ENCODE measurements around the gene ZBTB48. TPM values are rescaled to one million over a fixed set of nuclear protein-coding genes. Genes with fewer than 3 reads are reported as not detected.
A peak's percentile ranks its signal among the peaks of the same experiment; 100 is the strongest.

The ZBTB48 gene
- total RNA-seq, 2 donors from 2014 or later: 41.3 to 51.0 TPM

DNA sequence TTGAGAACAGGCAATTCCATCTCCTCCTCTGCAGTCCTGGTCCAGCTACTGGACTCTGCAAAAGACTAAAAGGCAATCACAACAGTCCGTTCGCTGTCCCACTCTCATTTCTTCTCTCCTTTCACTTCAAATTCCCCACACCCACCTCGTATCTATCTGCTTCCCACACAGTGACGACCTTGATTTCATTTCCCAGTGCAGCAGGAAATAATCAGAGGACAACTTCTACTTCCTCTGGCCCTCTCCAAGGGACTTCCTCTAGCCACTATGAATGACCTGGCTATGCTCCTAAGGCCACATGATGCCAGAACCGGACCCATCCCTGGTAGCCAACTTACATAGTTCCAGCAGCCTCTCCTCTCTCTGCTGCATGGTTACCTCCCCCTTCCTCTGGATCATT lies 33.5 kb upstream of the ZBTB48 start:
- Histone ChIP-seq H3K27ac (no peak overlapping the region), H3K4me1 (replicated peaks) (no peaks in the 10 kb centered on the region), H3K4me3 (no peak overlapping the region), H3K9me3 (no peaks in the 10 kb centered on the region), H3K27me3 (replicated peaks; ENCODE audit: insufficient read depth) (no peaks in the 10 kb centered on the region), H3K36me3 (no peaks in the 10 kb centered on the region)
- DNase-seq (ENCODE audit: low spot score): no peak
- 78% methylated on average over 5 of the region's 5 CpGs for WGBS
- intact Hi-C loops (cut with DNase I): no loop called here
- TF ChIP-seq POLR2AphosphoS5 (IDR thresholded peaks at IDR 0.05): no peak
- no peak for TF ChIP-seq CTCF (IDR thresholded peaks at IDR 0.05)
- no peak for TF ChIP-seq POLR2A (IDR thresholded peaks at IDR 0.05)

- intact Hi-C loops (cut with DNase I): no loop called here
- Histone ChIP-seq H3K9me3 (no peaks in the 10 kb centered on the region), H3K27ac (no peak overlapping the region), H3K4me1 (replicated peaks) (no peaks in the 10 kb centered on the region), H3K27me3 (replicated peaks; ENCODE audit: insufficient read depth) (no peaks in the 10 kb centered on the region), H3K4me3 (no peak overlapping the region), H3K36me3 (no peaks in the 10 kb centered on the region)
- 54% methylated on average over 4 of the region's 4 CpGs for WGBS
- no peak for TF ChIP-seq POLR2A (IDR thresholded peaks at IDR 0.05)
- no peak for TF ChIP-seq POLR2AphosphoS5 (IDR thresholded peaks at IDR 0.05)
- TF ChIP-seq CTCF (IDR thresholded peaks at IDR 0.05): no peak
- DNase-seq (ENCODE audit: low spot score): no peak
Measured at GRCh38 chr1:6547301-6547700, 32.5 kb upstream of the ZBTB48 start.

GRCh38 chr1:6554031-6554906 lies 25.5 kb upstream of the ZBTB48 start, which contains the start of gene NOL9:
NOL9 (minus strand) TSS chr1:6554513; CDS start chr1:6554502, 11 bp downstream.
- TF ChIP-seq CTCF (IDR thresholded peaks at IDR 0.05): peak; percentile 95 to 99 (median 98)
- peak; percentile 42 for TF ChIP-seq POLR2A (IDR thresholded peaks at IDR 0.05)
- TF ChIP-seq POLR2AphosphoS5 (IDR thresholded peaks at IDR 0.05): peak; percentile 91

GRCh38 chr1:6554907-6555778 lies 24.7 kb upstream of the ZBTB48 start, which contains the start of gene TAS1R1:
TAS1R1 (plus strand) TSS chr1:6555307; CDS start chr1:6555374, 67 bp downstream.
- TF ChIP-seq CTCF (IDR thresholded peaks at IDR 0.05) (no peak), POLR2A (IDR thresholded peaks at IDR 0.05) (no peak), POLR2AphosphoS5 (IDR thresholded peaks at IDR 0.05) (no peak)
- 76% methylated on average over 19 of the region's 19 CpGs for WGBS
- no peaks in the 10 kb centered on the region for H3K36me3 ChIP-seq
- peak within 1 kb of the TSS; percentile 85 to 98 for H3K4me3 ChIP-seq
- H3K9me3 ChIP-seq: no peaks in the 10 kb centered on the region
- intact Hi-C loops (cut with DNase I): loop anchor here (2.0 kb wide), 3 partner anchors 26 to 80 kb away; no protein-coding TSS in a partner anchor
- peak; percentile 9 for DNase-seq (ENCODE audit: low spot score)
- peak within 1 kb of the TSS; percentile 55 to 66 for H3K27ac ChIP-seq
- H3K4me1 ChIP-seq (replicated peaks): no peaks in the 10 kb centered on the region
- H3K27me3 ChIP-seq (replicated peaks; ENCODE audit: insufficient read depth): no peaks in the 10 kb centered on the region

More at GRCh38 chr1:6554031-6554906, 25.5 kb upstream of the ZBTB48 start, which contains the start of gene NOL9:
- Histone ChIP-seq H3K36me3 (no peaks in the 10 kb centered on the region), H3K4me3 (peak within 1 kb of the TSS; percentile 85 to 98), H3K4me1 (replicated peaks) (no peaks in the 10 kb centered on the region), H3K9me3 (no peaks in the 10 kb centered on the region), H3K27me3 (replicated peaks; ENCODE audit: insufficient read depth) (no peaks in the 10 kb centered on the region), H3K27ac (peak within 1 kb of the TSS; percentile 55 to 66)
- 3% methylated on average over 55 of the region's 87 CpGs for WGBS
- intact Hi-C loops (cut with DNase I): loop anchor here (2.0 kb wide), 3 partner anchors 27 to 81 kb away; no protein-coding TSS in a partner anchor
- peak; percentile 89 for DNase-seq (ENCODE audit: low spot score)

Data from prostate gland (tissue), 2 donors.